ENCODE data around the gene ANTXR2. TPM values are rescaled to one million over a fixed set of nuclear protein-coding genes. Genes with fewer than 3 reads are reported as not detected.
A peak's percentile ranks its signal among the peaks of the same experiment; 100 is the strongest.

Gene ANTXR2
- total RNA-seq, 1 donor from 2014 or later: 10.6 TPM

GRCh38 chr4:80071604-80072227 is 1.3 kb downstream of the ANTXR2 start:
- Mint-ChIP-seq H3K27ac (peak overlapping the region; percentile 95), H3K4me3 (peak overlapping the region; percentile 97), H3K9me3 (peaks cover 13% of the 10 kb centered on the region), H3K36me3 (ENCODE audit: low read depth) (peaks cover 33% of the 10 kb centered on the region), H3K27me3 (peaks cover 2% of the 10 kb centered on the region), H3K4me1 (peaks cover 70% of the 10 kb centered on the region)
- intact Hi-C loops (cut with micrococcal nuclease): loop anchor here (1.0 to 5.0 kb wide), 5 partner anchors 34 to 155 kb away; no protein-coding TSS in a partner anchor
- DNase-seq: no peak

- H3K36me3 Mint-ChIP-seq (ENCODE audit: low read depth): peaks cover 36% of the 10 kb centered on the region
- intact Hi-C loops (cut with micrococcal nuclease): loop anchor here (1.0 to 5.0 kb wide), 4 partner anchors 13 to 113 kb away; no protein-coding TSS in a partner anchor
- peaks cover 10% of the 10 kb centered on the region for H3K9me3 Mint-ChIP-seq
Measured at GRCh38 chr4:80070880-80071603, 2.0 kb downstream of the ANTXR2 start.

GRCh38 chr4:80069837-80070731 is 2.9 kb downstream of the ANTXR2 start:
- Mint-ChIP-seq H3K36me3 (ENCODE audit: low read depth) (peaks cover 39% of the 10 kb centered on the region), H3K27ac (peak overlapping the region; percentile 49), H3K27me3 (peaks cover 2% of the 10 kb centered on the region), H3K9me3 (peaks cover 1% of the 10 kb centered on the region), H3K4me3 (peak overlapping the region; percentile 97), H3K4me1 (peaks cover 60% of the 10 kb centered on the region)
- intact Hi-C loops (cut with micrococcal nuclease): loop anchor here (1.0 to 10.0 kb wide), 4 partner anchors 12 to 1295 kb away; partner anchors contain the start of gene BMP2K
- no peak for DNase-seq

More at GRCh38 chr4:80070880-80071603, 2.0 kb downstream of the ANTXR2 start:
- peak overlapping the region; percentile 95 for H3K27ac Mint-ChIP-seq
- peaks cover 2% of the 10 kb centered on the region for H3K27me3 Mint-ChIP-seq
- no peak for DNase-seq
- H3K4me1 Mint-ChIP-seq: peaks cover 65% of the 10 kb centered on the region
- H3K4me3 Mint-ChIP-seq: peak overlapping the region; percentile 97

GRCh38 chr4:80069108-80069836 is 3.8 kb downstream of the ANTXR2 start:
- H3K9me3 Mint-ChIP-seq: no peaks in the 10 kb centered on the region
- H3K4me1 Mint-ChIP-seq: peaks cover 57% of the 10 kb centered on the region
- peaks cover 2% of the 10 kb centered on the region for H3K27me3 Mint-ChIP-seq
- H3K27ac Mint-ChIP-seq: peak overlapping the region; percentile 49
- H3K4me3 Mint-ChIP-seq: peak overlapping the region; percentile 97
- DNase-seq: no peak
- H3K36me3 Mint-ChIP-seq (ENCODE audit: low read depth): peaks cover 45% of the 10 kb centered on the region
- intact Hi-C loops (cut with micrococcal nuclease): loop anchor here (10.0 kb wide), 1 partner anchor 1294 kb away; the partner anchor contains the start of gene BMP2K

DNA sequence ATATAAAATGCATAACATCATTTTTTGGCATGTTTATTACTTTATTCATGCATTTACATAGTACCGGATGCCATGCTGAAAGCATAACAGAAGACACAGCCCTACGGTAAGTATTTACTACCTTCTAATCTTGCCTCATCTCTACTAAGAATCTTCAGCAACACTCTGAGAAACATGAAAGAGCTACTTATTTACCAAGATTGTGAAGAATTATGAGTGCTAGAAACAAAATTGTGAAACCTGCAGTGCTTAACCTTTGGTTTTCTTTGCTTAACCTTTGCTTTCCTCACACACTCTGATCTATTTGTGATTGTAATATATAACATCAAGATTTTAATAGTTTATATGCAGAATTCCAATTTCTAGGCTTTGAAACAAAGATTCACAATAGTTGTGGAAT is 7.4 kb downstream of the ANTXR2 start:
- DNase-seq: no peak
- no peak overlapping the region for H3K27ac Mint-ChIP-seq
- H3K36me3 Mint-ChIP-seq (ENCODE audit: low read depth): peaks cover 59% of the 10 kb centered on the region
- H3K27me3 Mint-ChIP-seq: no peaks in the 10 kb centered on the region
- intact Hi-C loops (cut with micrococcal nuclease): loop anchor here (10.0 kb wide), 1 partner anchor 1291 kb away; the partner anchor contains the start of gene BMP2K
- H3K4me1 Mint-ChIP-seq: peaks cover 41% of the 10 kb centered on the region
- H3K9me3 Mint-ChIP-seq: no peaks in the 10 kb centered on the region
- no peak overlapping the region for H3K4me3 Mint-ChIP-seq

DNA sequence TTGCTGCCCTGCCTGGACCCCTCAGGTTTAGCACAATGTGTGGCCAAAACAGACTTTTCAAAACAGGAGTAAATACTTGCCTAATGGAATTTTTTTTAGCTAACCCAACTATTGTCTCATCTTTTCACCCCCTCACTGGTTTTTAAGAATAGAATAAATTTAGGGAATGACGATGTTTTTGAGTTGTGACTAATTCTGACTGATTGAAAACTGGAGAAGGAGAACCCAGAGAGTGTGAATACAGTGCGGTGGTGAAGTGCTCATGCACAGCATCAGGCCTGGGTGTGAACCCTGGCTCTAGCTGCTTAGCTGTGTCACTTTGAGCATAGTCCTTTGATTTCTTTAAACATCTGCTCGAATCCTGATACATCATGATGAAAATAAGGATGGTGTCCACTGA is 10.5 kb downstream of the ANTXR2 start:
- Mint-ChIP-seq H3K27ac (peak overlapping the region; percentile 4), H3K4me3 (no peak overlapping the region), H3K27me3 (no peaks in the 10 kb centered on the region), H3K9me3 (no peaks in the 10 kb centered on the region), H3K36me3 (ENCODE audit: low read depth) (peaks cover 43% of the 10 kb centered on the region), H3K4me1 (peaks cover 38% of the 10 kb centered on the region)
- intact Hi-C loops (cut with micrococcal nuclease): loop anchor here (10.0 kb wide), 1 partner anchor 1288 kb away; the partner anchor contains the start of gene BMP2K
- DNase-seq: no peak

DNA sequence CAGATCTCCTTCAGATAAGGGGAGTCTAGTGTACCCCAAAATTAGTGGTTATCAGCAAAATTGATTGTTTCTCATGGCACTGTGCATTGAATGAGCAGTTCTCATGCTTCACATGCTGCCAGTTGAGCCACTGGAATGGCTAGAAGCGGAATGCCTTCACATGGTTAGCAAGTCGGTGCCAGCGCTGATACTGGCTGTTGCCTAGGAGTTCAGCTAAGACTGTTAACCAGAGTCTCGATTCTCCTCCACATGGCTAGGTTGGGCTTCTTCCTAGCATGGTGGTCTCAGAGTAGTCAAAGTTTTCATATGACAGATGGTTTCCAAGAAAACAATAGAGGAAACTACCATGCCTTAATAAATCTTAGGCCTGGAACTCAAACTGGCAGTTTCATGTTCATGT is 12.2 kb downstream of the ANTXR2 start:
- no peak for DNase-seq
- Mint-ChIP-seq H3K9me3 (no peaks in the 10 kb centered on the region), H3K4me3 (no peak overlapping the region), H3K36me3 (ENCODE audit: low read depth) (peaks cover 39% of the 10 kb centered on the region), H3K27ac (no peak overlapping the region), H3K27me3 (no peaks in the 10 kb centered on the region), H3K4me1 (peaks cover 37% of the 10 kb centered on the region)
- intact Hi-C loops (cut with micrococcal nuclease): loop anchor here (10.0 kb wide), 1 partner anchor 1286 kb away; the partner anchor contains the start of gene BMP2K

GRCh38 chr4:80058740-80059139 is 14.3 kb downstream of the ANTXR2 start:
- H3K27me3 Mint-ChIP-seq: no peaks in the 10 kb centered on the region
- H3K4me3 Mint-ChIP-seq: peak overlapping the region; percentile 81
- H3K36me3 Mint-ChIP-seq (ENCODE audit: low read depth): peaks cover 40% of the 10 kb centered on the region
- peaks cover 36% of the 10 kb centered on the region for H3K4me1 Mint-ChIP-seq
- H3K27ac Mint-ChIP-seq: peak overlapping the region; percentile 97
- DNase-seq: peak; percentile 87
- no peaks in the 10 kb centered on the region for H3K9me3 Mint-ChIP-seq
- intact Hi-C loops (cut with micrococcal nuclease): loop anchor here (1.0 to 5.0 kb wide), 9 partner anchors 12 to 1121 kb away; partner anchors contain the start of gene PAQR3

DNA sequence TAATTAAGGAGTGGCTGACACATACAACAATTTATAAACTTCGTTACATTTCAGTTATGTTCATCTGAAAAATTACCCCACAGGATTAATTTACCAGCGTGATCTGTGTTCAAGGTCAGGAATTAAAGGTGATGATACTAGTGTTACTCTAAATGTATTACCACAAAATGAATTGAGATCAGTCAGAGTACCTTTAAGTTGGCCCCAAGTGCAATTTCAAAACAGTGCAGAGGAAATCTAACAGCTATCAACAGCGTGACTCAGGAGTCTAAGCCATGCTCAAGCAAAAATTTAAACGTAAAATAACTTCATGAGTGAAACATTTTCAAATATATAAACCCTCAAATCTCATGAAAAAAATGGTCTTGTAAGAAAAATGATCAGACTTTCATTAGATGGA is 18.7 kb downstream of the ANTXR2 start:
- intact Hi-C loops (cut with micrococcal nuclease): loop anchor here (2.0 kb wide), 1 partner anchor 20 kb away; no protein-coding TSS in a partner anchor
- H3K4me1 Mint-ChIP-seq: peaks cover 29% of the 10 kb centered on the region

GRCh38 chr4:80053140-80053910 is 19.7 kb downstream of the ANTXR2 start:
- intact Hi-C loops (cut with micrococcal nuclease): no loop called here
- Mint-ChIP-seq H3K27ac (no peak overlapping the region), H3K4me3 (no peak overlapping the region), H3K4me1 (peaks cover 20% of the 10 kb centered on the region), H3K27me3 (no peaks in the 10 kb centered on the region), H3K36me3 (ENCODE audit: low read depth) (peaks cover 59% of the 10 kb centered on the region), H3K9me3 (no peaks in the 10 kb centered on the region)
- DNase-seq: no peak

More for the DNA sequence above, 18.7 kb downstream of the ANTXR2 start:
- DNase-seq: no peak
- Mint-ChIP-seq H3K9me3 (no peaks in the 10 kb centered on the region), H3K27me3 (no peaks in the 10 kb centered on the region), H3K36me3 (ENCODE audit: low read depth) (peaks cover 53% of the 10 kb centered on the region), H3K4me3 (no peak overlapping the region), H3K27ac (no peak overlapping the region)

DNA sequence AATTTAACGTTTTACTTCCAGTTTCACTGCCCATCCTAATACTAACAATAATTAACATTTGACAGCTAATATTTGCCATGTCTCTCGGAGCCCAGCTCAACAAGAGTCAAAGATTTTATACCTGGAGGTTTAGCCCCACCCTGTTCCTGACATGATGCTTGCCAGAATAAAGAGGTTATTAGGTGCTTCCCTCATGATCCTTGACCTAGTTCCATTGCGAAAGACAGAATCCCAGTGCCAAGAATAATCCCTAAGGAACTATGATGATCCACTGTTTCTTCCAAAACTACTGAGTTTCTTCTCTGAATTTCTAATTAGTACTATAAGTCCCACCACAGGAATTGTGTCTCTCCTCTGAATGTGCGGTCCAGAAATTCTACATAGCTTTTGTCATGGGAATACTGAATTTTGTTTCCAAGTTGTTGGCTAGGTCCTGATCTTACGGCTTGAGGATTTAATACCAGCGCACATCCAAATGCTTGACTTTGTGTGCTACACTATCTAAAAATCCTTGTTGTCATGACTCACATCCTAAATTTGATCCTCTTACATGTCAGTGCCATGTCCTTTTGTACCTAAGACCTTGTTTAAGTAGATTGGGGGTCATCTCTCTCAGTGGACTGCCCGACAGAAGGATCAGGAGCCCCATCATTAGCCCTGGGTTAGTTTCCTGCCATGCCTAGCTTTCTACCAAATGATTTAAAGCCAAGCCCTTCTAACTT is 23.1 kb downstream of the ANTXR2 start:
- Mint-ChIP-seq H3K9me3 (no peaks in the 10 kb centered on the region), H3K4me1 (peaks cover 12% of the 10 kb centered on the region), H3K36me3 (ENCODE audit: low read depth) (peaks cover 58% of the 10 kb centered on the region), H3K4me3 (no peak overlapping the region), H3K27ac (no peak overlapping the region), H3K27me3 (no peaks in the 10 kb centered on the region)
- intact Hi-C loops (cut with micrococcal nuclease): no loop called here
- no peak for DNase-seq

DNA sequence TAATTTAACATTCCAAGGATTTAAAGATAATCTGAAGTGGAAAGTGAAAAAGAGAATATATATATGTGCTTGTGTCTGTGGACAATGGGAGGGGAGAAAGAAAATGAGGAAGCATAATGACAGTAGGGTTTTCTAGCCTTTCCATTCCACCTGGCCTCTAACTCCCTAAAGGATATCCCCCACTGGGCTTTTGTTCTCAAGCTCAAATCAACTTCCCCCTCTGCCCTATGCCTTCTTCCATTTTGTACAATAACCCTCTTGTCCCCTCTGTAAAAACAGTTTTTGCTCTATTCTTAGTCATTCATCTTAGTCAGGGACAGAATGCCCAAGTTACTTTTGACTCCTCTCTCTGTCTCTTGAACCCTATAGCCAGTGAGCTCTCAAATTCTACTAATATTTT is 23.6 kb downstream of the ANTXR2 start:
- no peak for DNase-seq
- Mint-ChIP-seq H3K27ac (no peak overlapping the region), H3K27me3 (no peaks in the 10 kb centered on the region), H3K36me3 (ENCODE audit: low read depth) (peaks cover 57% of the 10 kb centered on the region), H3K4me3 (no peak overlapping the region), H3K9me3 (no peaks in the 10 kb centered on the region), H3K4me1 (peaks cover 11% of the 10 kb centered on the region)
- intact Hi-C loops (cut with micrococcal nuclease): no loop called here
